Choroid plexus epithelial cell (primary cell): Measurements from ENCODE around the gene HIBCH.

Experiments used
- DNase-seq: peaks from one replicate; pipeline ENCODE4 v3.0.0-alpha.2; 2010; ENCODE audit warnings: low read depth
- H3K4me3 ChIP-seq: 2 replicates; pipeline ENCODE4 v1.5.1; 2011; ENCODE audit warnings: low read depth, mild to moderate bottlenecking, control low read depth, low read length, moderate library complexity
- CTCF ChIP-seq: conservative IDR thresholded peaks from 2 replicates; pipeline ENCODE4 v1.5.1; 2011; ENCODE audit warnings: low read depth, mild to moderate bottlenecking, control low read depth, inconsistent platforms, low read length, moderate library complexity

The HIBCH gene

GRCh38 chr2:190215620-190216019 is 104.0 kb downstream of the HIBCH start:
- no peak for DNase-seq
- TF ChIP-seq CTCF, result no peak
- no peak overlapping the region for H3K4me3 ChIP-seq

GRCh38 chr2:190214426-190215194 is 105.0 kb downstream of the HIBCH start:
- no peak for DNase-seq
- H3K4me3 ChIP-seq, result no peak overlapping the region
- TF ChIP-seq CTCF, result no peak

- no peak for TF ChIP-seq CTCF
- H3K4me3 ChIP-seq, result no peak overlapping the region
- DNase-seq, result no peak
These were observed 105.9 kb downstream of the HIBCH start for GRCh38 chr2:190213441-190214335.

GRCh38 chr2:190210471-190210870 is 109.2 kb downstream of the HIBCH start:
- TF ChIP-seq CTCF, result no peak
- H3K4me3 ChIP-seq, result no peak overlapping the region
- no peak for DNase-seq

- no peak overlapping the region for H3K4me3 ChIP-seq
- TF ChIP-seq CTCF, result no peak
- no peak for DNase-seq
These were observed 110.1 kb downstream of the HIBCH start for GRCh38 chr2:190209559-190209958.

GRCh38 chr2:190207930-190208329 is 111.7 kb downstream of the HIBCH start:
- no peak for TF ChIP-seq CTCF

More at GRCh38 chr2:190207930-190208329, 111.7 kb downstream of the HIBCH start:
- no peak for DNase-seq
- no peak overlapping the region for H3K4me3 ChIP-seq
